HG02943 (cell line): ENCODE data around the gene FASTKD1.
"Not testable (repeated sequence)": the region's sequence is repeated elsewhere in the genome, so short reads cannot be mapped to it uniquely, and the experiment has no call there.

Experiments
- ATAC-seq: cut with Tn5 transposase; IDR thresholded peaks from one replicate; pipeline ENCODE4 v1.9.1; 2021; ENCODE audit warnings: mild to moderate bottlenecking, low read depth, moderate library complexity; ENCODE audit not compliant: unreplicated experiment

The FASTKD1 gene

GRCh38 chr2:169571571-169571970 lies 2.1 kb downstream of the FASTKD1 start:
- ATAC-seq = no peak

DNA sequence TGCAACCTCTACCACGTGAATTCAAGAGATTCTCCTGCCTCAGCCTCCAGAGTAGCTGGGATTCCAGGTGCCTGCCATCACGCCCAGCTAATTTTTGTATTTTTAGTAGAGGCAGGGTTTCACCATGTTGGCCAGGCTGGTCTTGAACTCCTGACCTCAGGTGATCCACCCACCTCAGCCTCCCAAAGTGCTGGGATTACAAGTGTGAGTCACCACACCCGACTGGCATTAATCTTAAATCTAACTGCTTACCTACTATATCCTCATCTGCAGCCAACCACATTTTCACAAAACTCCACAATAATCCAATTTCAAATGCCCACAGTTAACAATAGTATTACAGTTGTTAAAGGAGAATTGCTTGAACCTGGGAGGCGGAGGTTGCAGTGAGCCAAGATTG lies 2.9 kb downstream of the FASTKD1 start:
- ATAC-seq = not testable (repeated sequence)

DNA sequence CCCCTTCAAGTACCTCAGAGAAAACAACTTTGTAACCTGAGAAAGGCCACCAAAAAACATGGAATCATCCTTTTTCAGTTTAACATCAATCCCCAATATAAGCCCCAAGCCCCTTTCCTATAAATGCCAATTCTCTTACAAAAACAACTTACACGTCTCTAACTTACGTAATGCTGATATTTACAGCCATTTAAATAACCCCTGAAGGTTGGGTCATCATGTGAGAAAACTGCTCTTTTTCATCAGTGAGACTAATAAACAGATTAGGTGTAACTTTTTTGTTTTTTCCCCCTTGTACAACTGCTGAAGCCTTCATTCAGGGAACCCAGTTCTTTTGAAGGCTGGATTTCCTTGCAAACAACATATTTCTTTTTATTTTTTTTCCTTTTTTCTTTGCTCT lies 3.7 kb downstream of the FASTKD1 start:
- no peak for ATAC-seq

GRCh38 chr2:169565686-169566085 lies 8.0 kb downstream of the FASTKD1 start:
- no peak for ATAC-seq

GRCh38 chr2:169562519-169562918 lies 11.1 kb downstream of the FASTKD1 start:
- no peak for ATAC-seq

DNA sequence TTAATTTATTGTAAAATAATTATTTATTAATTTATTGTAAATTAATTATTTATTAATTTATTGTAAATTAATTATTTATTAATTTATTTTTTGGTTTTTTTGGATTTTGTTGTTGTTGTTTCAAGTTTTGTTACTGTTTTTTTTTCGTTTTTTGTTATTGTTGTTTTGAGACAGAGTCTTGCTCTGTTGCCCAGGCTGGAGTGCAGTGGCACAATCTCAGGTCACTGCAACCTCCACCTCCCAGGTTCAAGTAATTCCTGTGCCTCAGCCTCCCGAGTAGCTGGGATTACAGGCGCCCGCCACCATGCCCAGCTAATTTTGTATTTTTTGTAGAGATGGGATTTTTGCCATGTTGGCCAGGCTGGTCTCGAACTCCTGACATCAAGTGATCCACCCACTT lies 11.6 kb downstream of the FASTKD1 start:
- ATAC-seq = not testable (repeated sequence)

DNA sequence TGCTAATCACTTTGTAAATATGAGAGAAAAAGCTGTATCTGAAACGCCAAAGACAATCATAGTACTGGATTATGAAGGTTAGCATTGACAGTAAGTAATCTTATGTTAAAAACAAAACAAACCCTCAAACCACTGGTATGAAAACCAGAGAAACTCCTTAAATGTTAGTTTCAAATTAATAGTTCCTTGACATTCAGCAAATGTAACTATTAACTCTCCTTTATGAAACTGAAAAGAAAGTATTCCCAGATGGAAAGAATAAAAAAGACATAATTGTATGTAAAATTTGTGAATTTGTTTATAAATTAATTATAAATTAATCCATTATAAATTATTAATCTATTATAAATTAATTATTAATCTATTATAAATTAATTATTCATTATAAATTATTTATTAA lies 12.3 kb downstream of the FASTKD1 start:
- no peak for ATAC-seq

- no peak for ATAC-seq
Measured at GRCh38 chr2:169546756-169547155, 26.9 kb downstream of the FASTKD1 start.

DNA sequence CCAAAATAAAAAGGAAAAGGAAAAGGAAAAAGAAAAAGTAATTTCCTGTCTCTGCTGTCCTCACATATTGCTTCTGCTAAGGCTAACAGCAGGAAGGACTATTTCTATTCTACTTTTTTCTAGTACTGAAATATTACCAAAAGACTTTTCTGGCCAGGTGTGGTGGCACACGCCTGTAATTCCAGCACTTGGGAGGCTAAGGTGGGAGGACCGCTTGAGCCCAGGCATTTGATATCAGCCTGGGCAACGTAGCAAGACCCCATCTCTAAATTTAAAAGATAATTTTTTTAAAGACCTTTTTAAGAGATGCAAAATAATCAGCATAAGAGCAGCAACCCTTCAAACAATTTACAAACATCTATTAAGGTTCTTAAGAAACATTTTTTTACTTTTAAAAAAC lies 31.2 kb downstream of the FASTKD1 start:
- no peak for ATAC-seq

GRCh38 chr2:169540146-169540545 lies 33.5 kb downstream of the FASTKD1 start:
- ATAC-seq = no peak

GRCh38 chr2:169539460-169539859 lies 34.2 kb downstream of the FASTKD1 start:
- ATAC-seq = not testable (repeated sequence)

GRCh38 chr2:169528271-169528701 lies 45.4 kb downstream of the FASTKD1 start:
- ATAC-seq = peak; percentile 65

- ATAC-seq = no peak
Measured at GRCh38 chr2:169526451-169526850, 47.2 kb downstream of the FASTKD1 start.

DNA sequence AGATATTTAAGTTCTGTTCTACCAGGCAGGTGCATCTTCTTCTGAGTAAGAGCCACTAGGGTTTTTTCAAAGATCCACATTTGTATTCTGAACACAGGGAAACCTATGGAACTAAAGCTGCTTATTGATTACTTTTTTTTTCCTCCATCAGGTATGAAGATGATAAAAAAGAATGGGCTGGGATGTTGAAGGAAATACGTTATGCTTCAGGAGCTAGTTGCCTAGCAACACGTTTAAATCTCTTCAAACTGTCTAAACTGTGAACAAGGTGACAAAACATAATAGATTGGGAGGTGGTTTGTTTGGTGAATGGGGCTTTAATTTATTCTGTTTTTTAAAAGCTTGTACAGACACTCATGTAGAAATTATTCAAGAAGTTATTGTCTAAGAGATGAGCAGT lies 48.2 kb downstream of the FASTKD1 start:
- no peak for ATAC-seq

- ATAC-seq = no peak
Measured at GRCh38 chr2:169523681-169524080, 50.0 kb downstream of the FASTKD1 start.

DNA sequence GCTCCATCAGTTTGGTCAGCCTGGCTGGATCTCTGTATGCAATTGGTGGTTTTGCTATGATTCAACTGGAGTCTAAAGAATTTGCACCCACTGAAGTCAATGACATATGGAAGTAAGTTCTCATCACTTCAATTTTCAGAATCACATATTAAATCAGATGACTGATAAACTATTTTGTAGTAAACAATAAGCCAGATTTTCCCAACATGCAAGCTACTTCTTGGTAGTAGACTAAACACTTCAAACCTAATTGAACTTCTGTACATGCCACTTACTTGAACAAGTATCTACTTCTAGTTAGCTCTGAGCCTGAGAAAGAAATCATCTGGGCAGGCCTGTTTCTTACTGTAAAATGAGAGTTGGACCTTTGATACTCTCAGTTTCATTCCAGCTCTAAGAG lies 52.8 kb downstream of the FASTKD1 start:
- no peak for ATAC-seq

DNA sequence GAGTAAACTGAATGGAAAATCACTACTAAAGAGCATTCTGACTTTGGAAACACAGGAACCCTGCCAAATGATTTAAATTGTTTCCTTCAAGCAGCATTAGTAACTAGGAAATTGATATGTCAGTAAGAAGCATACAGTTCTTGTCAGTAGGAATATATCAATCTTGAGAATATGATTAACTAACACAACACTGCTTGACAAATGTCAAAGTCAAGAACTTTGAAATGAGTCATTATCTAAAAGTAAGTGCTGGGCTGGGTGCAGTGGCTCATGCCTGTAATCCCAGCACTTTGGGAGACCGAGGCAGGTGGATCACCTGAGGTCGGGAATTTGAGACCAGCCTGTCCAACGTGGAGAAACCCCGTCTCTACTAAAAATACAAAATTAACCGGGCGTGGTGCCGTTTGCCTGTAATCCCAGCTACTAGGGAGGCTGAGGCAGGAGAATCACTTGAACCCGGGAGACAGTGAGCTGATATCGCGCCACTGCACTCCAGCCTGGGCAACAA lies 57.1 kb downstream of the FASTKD1 start:
- ATAC-seq = not testable (repeated sequence)

- ATAC-seq = not testable (repeated sequence)
Measured at GRCh38 chr2:169514758-169515157, 58.9 kb downstream of the FASTKD1 start.

GRCh38 chr2:169513926-169514325 lies 59.7 kb downstream of the FASTKD1 start:
- ATAC-seq = no peak

DNA sequence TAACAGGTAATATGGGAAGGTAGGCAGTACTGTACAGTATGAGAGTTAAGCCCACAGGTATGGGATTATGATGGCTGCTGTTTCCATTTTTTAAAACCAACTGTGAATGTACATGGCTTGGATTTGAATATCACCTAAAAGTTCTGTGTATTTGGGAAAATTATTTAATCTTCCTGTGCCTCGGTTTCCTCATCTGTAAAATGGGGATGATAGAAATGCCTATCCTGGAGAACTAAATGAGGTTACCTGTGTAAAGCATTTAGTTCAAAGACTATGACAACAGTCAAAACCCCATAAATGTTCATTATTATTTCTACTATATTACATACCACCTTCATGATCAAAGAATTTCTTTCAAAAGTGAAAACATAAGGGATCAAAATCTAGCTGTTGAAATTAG lies 60.6 kb downstream of the FASTKD1 start:
- ATAC-seq = no peak

DNA sequence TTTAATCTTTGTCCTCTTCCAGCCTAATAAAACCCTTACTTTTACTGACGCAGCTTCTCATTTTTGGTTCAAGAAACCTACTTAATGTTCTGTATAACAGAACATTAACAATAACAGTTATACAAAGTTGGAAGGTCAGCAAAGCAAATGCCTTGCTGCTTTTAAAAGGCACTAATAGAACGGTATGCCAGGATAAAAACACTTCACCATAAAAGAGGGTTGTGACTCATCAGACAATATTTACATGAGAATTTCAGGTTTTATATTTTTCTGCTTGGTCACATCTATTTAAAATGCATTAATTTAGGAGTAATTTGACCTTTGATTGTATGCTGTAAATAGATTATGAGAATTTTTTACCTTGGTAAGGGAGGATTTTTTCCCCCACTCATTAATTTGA lies 61.1 kb downstream of the FASTKD1 start:
- ATAC-seq = no peak

- ATAC-seq = no peak
Measured at GRCh38 chr2:169511818-169512217, 61.8 kb downstream of the FASTKD1 start.

DNA sequence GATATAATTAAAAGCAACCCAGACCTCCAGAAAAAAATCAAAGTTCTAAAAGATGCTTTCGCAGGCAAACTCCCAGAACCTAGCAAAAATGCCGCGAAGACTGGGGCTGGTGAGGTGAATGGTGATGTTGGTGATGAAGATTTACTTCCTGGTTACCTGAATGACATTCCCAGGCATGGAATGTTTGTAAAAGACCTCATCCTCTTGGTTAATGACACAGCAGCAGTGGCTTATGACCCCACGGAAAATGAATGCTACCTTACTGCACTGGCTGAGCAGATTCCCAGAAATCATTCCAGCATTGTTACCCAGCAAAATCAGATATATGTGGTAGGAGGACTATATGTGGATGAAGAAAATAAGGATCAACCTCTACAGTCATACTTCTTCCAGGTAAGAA lies 63.2 kb downstream of the FASTKD1 start:
- ATAC-seq = no peak
